SU-DHL-6 (cell line): ENCODE measurements around the gene MYOT.

ENCODE experiments used
- H2AFZ ChIP-seq: fragments of 200-600 bp; sonication (generic); 2 replicates; pipeline ENCODE4 v1.6.1; 2014; ENCODE audit warnings: low read depth, mild to moderate bottlenecking, moderate library complexity, mixed read lengths, antibody characterized with exemption, low read length; ENCODE audit not compliant: severe bottlenecking
- H3F3A ChIP-seq: fragments of 200-600 bp; shearing (Covaris generic); 2 replicates; pipeline ENCODE4 v1.6.0; 2016; ENCODE audit warnings: antibody characterized with exemption, mild to moderate bottlenecking; ENCODE audit not compliant: insufficient read depth
- H3K27ac ChIP-seq: fragments of 200-600 bp; sonication (generic); 2 replicates; pipeline ENCODE4 v1.5.1; 2016; ENCODE audit warnings: low read depth, mild to moderate bottlenecking, low read length, moderate library complexity, mixed read lengths
- H3K27me3 ChIP-seq: fragments of 200-600 bp; sonication (generic), shearing (Covaris generic); 2 replicates; pipeline ENCODE4 v1.6.0; 2014; ENCODE audit warnings: mild to moderate bottlenecking, low read length
- H3K36me3 ChIP-seq: fragments of 200-600 bp; sonication (generic); 2 replicates; pipeline ENCODE4 v1.6.1; 2014; ENCODE audit warnings: mild to moderate bottlenecking, low read length, mixed read lengths
- H3K4me2 ChIP-seq: fragments of 300-600, 200-600 bp; shearing (Covaris generic), sonication (generic); 2 replicates; pipeline ENCODE4 v1.6.0; 2014; ENCODE audit warnings: low read length, low read depth, mild to moderate bottlenecking; ENCODE audit not compliant: poor library complexity, severe bottlenecking
- H3K4me3 ChIP-seq: fragments of 200-600 bp; sonication (generic); 2 replicates; pipeline ENCODE4 v1.5.1; 2014; ENCODE audit warnings: antibody characterized with exemption, low read length, mild to moderate bottlenecking, mixed read lengths; ENCODE audit not compliant: insufficient read depth, poor library complexity, severe bottlenecking
- H3K79me2 ChIP-seq: fragments of 200-600 bp; sonication (generic); 2 replicates; pipeline ENCODE4 v1.6.1; 2014; ENCODE audit warnings: mild to moderate bottlenecking, low read length, moderate library complexity; ENCODE audit not compliant: insufficient read depth
- H3K9ac ChIP-seq: fragments of 200-600 bp; sonication (generic); 2 replicates; pipeline ENCODE4 v1.7.0; 2014; ENCODE audit warnings: mild to moderate bottlenecking, low read length
- H3K9me2 ChIP-seq: fragments of 200-600 bp; sonication (generic); replicated peaks from 2 replicates; pipeline ENCODE4 v1.6.1; 2014; ENCODE audit warnings: low read length; ENCODE audit not compliant: insufficient read depth
- H3K9me3 ChIP-seq: fragments of 200-600 bp; sonication (generic); 2 replicates; pipeline ENCODE4 v1.6.1; 2014; ENCODE audit warnings: low read length, mixed read lengths; ENCODE audit not compliant: insufficient read depth
- H4K20me1 ChIP-seq: fragments of 200-600 bp; sonication (generic); 2 replicates; pipeline ENCODE4 v1.6.1; 2014; ENCODE audit warnings: low read depth, mild to moderate bottlenecking, antibody characterized with exemption, low read length, moderate library complexity, mixed read lengths
- CTCF ChIP-seq: fragments of 200-600 bp; sonication (generic); IDR thresholded peaks from one replicate; pipeline ENCODE4 v1.5.1; 2017; ENCODE audit warnings: antibody characterized with exemption, mild to moderate bottlenecking, low read length, moderate library complexity; ENCODE audit not compliant: insufficient read depth, poor library complexity, severe bottlenecking
- EZH2phosphoT487 ChIP-seq: fragments of 200-600 bp; sonication (generic), shearing (Covaris generic); conservative IDR thresholded peaks from 2 replicates; pipeline ENCODE4 v1.6.1; 2018; ENCODE audit warnings: mild to moderate bottlenecking, antibody characterized with exemption, low read length, moderate library complexity, mixed read lengths

The MYOT gene

GRCh38 chr5:137891849-137892248, 24.2 kb downstream of the MYOT start:
- H3K9me3 ChIP-seq, result no peaks in the 10 kb centered on the region
- H3K9ac ChIP-seq, result no peak overlapping the region
- no peaks in the 10 kb centered on the region for H3K79me2 ChIP-seq
- H3K36me3 ChIP-seq, result no peaks in the 10 kb centered on the region
- no peak overlapping the region for H3K4me3 ChIP-seq
- no peaks in the 10 kb centered on the region for H4K20me1 ChIP-seq
- H3F3A ChIP-seq, result peaks cover 8% of the 10 kb centered on the region; the same call in 1 of the 2 replicates
- no peaks in the 10 kb centered on the region for H3K9me2 ChIP-seq
- H3K27ac ChIP-seq, result no peak overlapping the region
- H3K27me3 ChIP-seq, result no peaks in the 10 kb centered on the region
- no peak for TF ChIP-seq CTCF
- TF ChIP-seq EZH2phosphoT487, result no peak
- H3K4me2 ChIP-seq, result no peak overlapping the region
- no peak overlapping the region for H2AFZ ChIP-seq

GRCh38 chr5:137894586-137894985, 26.9 kb downstream of the MYOT start:
- Histone ChIP-seq H3K9ac (no peak overlapping the region), H3F3A (peaks cover 8% of the 10 kb centered on the region; the same call in 1 of the 2 replicates), H2AFZ (no peak overlapping the region), H4K20me1 (no peaks in the 10 kb centered on the region), H3K79me2 (no peaks in the 10 kb centered on the region), H3K27ac (no peak overlapping the region), H3K9me2 (no peaks in the 10 kb centered on the region), H3K27me3 (no peaks in the 10 kb centered on the region), H3K9me3 (no peaks in the 10 kb centered on the region), H3K4me3 (no peak overlapping the region), H3K4me2 (no peak overlapping the region), H3K36me3 (no peaks in the 10 kb centered on the region)
- TF ChIP-seq EZH2phosphoT487 (no peak), CTCF (no peak)

GRCh38 chr5:137896560-137896959, 28.9 kb downstream of the MYOT start:
- H3K36me3 ChIP-seq, result no peaks in the 10 kb centered on the region
- H3F3A ChIP-seq, result no peaks in the 10 kb centered on the region
- no peak for TF ChIP-seq CTCF
- H4K20me1 ChIP-seq, result no peaks in the 10 kb centered on the region
- no peaks in the 10 kb centered on the region for H3K27me3 ChIP-seq
- no peaks in the 10 kb centered on the region for H3K9me3 ChIP-seq
- no peak overlapping the region for H2AFZ ChIP-seq
- no peak overlapping the region for H3K4me3 ChIP-seq
- H3K9ac ChIP-seq, result no peak overlapping the region
- no peak overlapping the region for H3K27ac ChIP-seq
- no peak overlapping the region for H3K4me2 ChIP-seq
- no peaks in the 10 kb centered on the region for H3K9me2 ChIP-seq
- no peaks in the 10 kb centered on the region for H3K79me2 ChIP-seq

GRCh38 chr5:137899493-137899892, 31.8 kb downstream of the MYOT start:
- H3K9me3 ChIP-seq, result no peaks in the 10 kb centered on the region
- no peak overlapping the region for H3K4me3 ChIP-seq
- no peak overlapping the region for H3K4me2 ChIP-seq
- H3K27ac ChIP-seq, result no peak overlapping the region
- no peaks in the 10 kb centered on the region for H4K20me1 ChIP-seq
- H3K9me2 ChIP-seq, result no peaks in the 10 kb centered on the region
- no peak overlapping the region for H2AFZ ChIP-seq
- H3K27me3 ChIP-seq, result no peaks in the 10 kb centered on the region
- TF ChIP-seq EZH2phosphoT487 (no peak), CTCF (no peak)
- no peak overlapping the region for H3K9ac ChIP-seq
- H3K36me3 ChIP-seq, result no peaks in the 10 kb centered on the region
- no peaks in the 10 kb centered on the region for H3K79me2 ChIP-seq
- no peaks in the 10 kb centered on the region for H3F3A ChIP-seq
